ENCODE data around the gene DNAL4. TPM values are rescaled to one million over a fixed set of nuclear protein-coding genes. Genes with fewer than 3 reads are reported as not detected.

DNAL4 gene
- polyA plus RNA-seq, 1 donor (not counting 4 experiments of a cell fraction or from before 2014, with no cell fraction given), result 11.4 TPM

- peaks cover 38% of the 10 kb centered on the region for H3K4me1 ChIP-seq (ENCODE audit: control insufficient read depth, extremely low read depth, insufficient read depth, low read length)
- dilution Hi-C loops (cut with MboI; ENCODE audit: extremely low pct_ligation_motif_present, low sequenced_read_pairs), result no loop called here
- H3K9ac ChIP-seq (ENCODE audit: control insufficient read depth, extremely low read depth, insufficient read depth, low read length), result no peak overlapping the region
- H3K27me3 ChIP-seq (ENCODE audit: control insufficient read depth, extremely low read depth, insufficient read depth, low read length), result no peaks in the 10 kb centered on the region
- H4K20me1 ChIP-seq (ENCODE audit: control insufficient read depth, extremely low read depth, insufficient read depth, low read length), result no peaks in the 10 kb centered on the region
- H3K79me2 ChIP-seq (ENCODE audit: control insufficient read depth, insufficient read depth, low read length), result peaks cover 2% of the 10 kb centered on the region
- TF ChIP-seq CTCF (optimal IDR thresholded peaks at IDR 0.05 in 1 of 3, IDR thresholded peaks at IDR 0.05 in 1 of 3, conservative IDR thresholded peaks at IDR 0.05 in 1 of 3; ENCODE audit: extremely low read depth in 1 of 3, insufficient read depth in 2 of 3, low read length in 3 of 3) (no peak), EZH2 (IDR thresholded peaks at IDR 0.05; ENCODE audit: low read length) (no peak)
- no peaks in the 10 kb centered on the region for H3K9me3 ChIP-seq (ENCODE audit: control insufficient read depth, low read depth, low read length)
- peak overlapping the region; percentile 36 to 57 (median 54) for H3K4me3 ChIP-seq (ENCODE audit: control insufficient read depth in 2 of 3, extremely low read depth in 1 of 3, insufficient read depth in 2 of 3, low read depth in 1 of 3, low read length in 3 of 3)
- H2AFZ ChIP-seq (ENCODE audit: control insufficient read depth, low read length), result no peak overlapping the region
- no peak overlapping the region for H3K27ac ChIP-seq (ENCODE audit: control insufficient read depth, insufficient read depth, low read length)
- H3K9me1 ChIP-seq (ENCODE audit: control insufficient read depth, extremely low read depth, insufficient read depth, low read length), result no peaks in the 10 kb centered on the region
- DNase-seq (ENCODE audit: low read depth, low spot score), result no peak
- peak overlapping the region; percentile 92 for H3K4me2 ChIP-seq (ENCODE audit: control insufficient read depth, extremely low read depth, insufficient read depth, low read depth, low read length)
- peaks cover 21 to 22% of the 10 kb centered on the region in 2 experiments for H3K36me3 ChIP-seq (ENCODE audit: control insufficient read depth in 2 of 2, extremely low read depth in 1 of 2, insufficient read depth in 2 of 2, low read length in 2 of 2)
- FAIRE-seq, result peak; percentile 77
These were observed 39.8 kb downstream of the DNAL4 start for GRCh38 chr22:38753948-38754750.

GRCh38 chr22:38751422-38752346 lies 42.3 kb downstream of the DNAL4 start:
- TF ChIP-seq EZH2 (IDR thresholded peaks at IDR 0.05; ENCODE audit: low read length) (no peak), CTCF (optimal IDR thresholded peaks at IDR 0.05 in 1 of 3, IDR thresholded peaks at IDR 0.05 in 1 of 3, conservative IDR thresholded peaks at IDR 0.05 in 1 of 3; ENCODE audit: extremely low read depth in 1 of 3, insufficient read depth in 2 of 3, low read length in 3 of 3) (peak in 1 of 3 experiments; percentile 39)
- peak; percentile 42 for DNase-seq (ENCODE audit: low read depth, low spot score)
- no peak overlapping the region for H2AFZ ChIP-seq (ENCODE audit: control insufficient read depth, low read length)
- H4K20me1 ChIP-seq (ENCODE audit: control insufficient read depth, extremely low read depth, insufficient read depth, low read length), result no peaks in the 10 kb centered on the region
- no peaks in the 10 kb centered on the region for H3K9me3 ChIP-seq (ENCODE audit: control insufficient read depth, low read depth, low read length)
- H3K4me1 ChIP-seq (ENCODE audit: control insufficient read depth, extremely low read depth, insufficient read depth, low read length), result peaks cover 49% of the 10 kb centered on the region
- H3K9me1 ChIP-seq (ENCODE audit: control insufficient read depth, extremely low read depth, insufficient read depth, low read length), result no peaks in the 10 kb centered on the region
- peak overlapping the region; percentile 54 for H3K27ac ChIP-seq (ENCODE audit: control insufficient read depth, insufficient read depth, low read length)
- H3K79me2 ChIP-seq (ENCODE audit: control insufficient read depth, insufficient read depth, low read length), result peaks cover 2% of the 10 kb centered on the region
- peak overlapping the region; percentile 22 for H3K9ac ChIP-seq (ENCODE audit: control insufficient read depth, extremely low read depth, insufficient read depth, low read length)
- peak overlapping the region; percentile 54 for H3K4me2 ChIP-seq (ENCODE audit: control insufficient read depth, extremely low read depth, insufficient read depth, low read depth, low read length)
- peak overlapping the region in 2 of 3 experiments; percentile 5 to 13 for H3K4me3 ChIP-seq (ENCODE audit: control insufficient read depth in 2 of 3, extremely low read depth in 1 of 3, insufficient read depth in 2 of 3, low read depth in 1 of 3, low read length in 3 of 3)
- peak; percentile 81 for FAIRE-seq
- peaks cover 23 to 25% of the 10 kb centered on the region in 2 experiments for H3K36me3 ChIP-seq (ENCODE audit: control insufficient read depth in 2 of 2, extremely low read depth in 1 of 2, insufficient read depth in 2 of 2, low read length in 2 of 2)
- dilution Hi-C loops (cut with MboI; ENCODE audit: extremely low pct_ligation_motif_present, low sequenced_read_pairs), result no loop called here
- H3K27me3 ChIP-seq (ENCODE audit: control insufficient read depth, extremely low read depth, insufficient read depth, low read length), result no peaks in the 10 kb centered on the region

All from keratinocyte (primary cell).